ENCODE measurements around the gene CPNE6.

GRCh38 chr14:24040692-24041091, 30.7 kb upstream of the CPNE6 start:
- TF ChIP-seq, protein P1, sequence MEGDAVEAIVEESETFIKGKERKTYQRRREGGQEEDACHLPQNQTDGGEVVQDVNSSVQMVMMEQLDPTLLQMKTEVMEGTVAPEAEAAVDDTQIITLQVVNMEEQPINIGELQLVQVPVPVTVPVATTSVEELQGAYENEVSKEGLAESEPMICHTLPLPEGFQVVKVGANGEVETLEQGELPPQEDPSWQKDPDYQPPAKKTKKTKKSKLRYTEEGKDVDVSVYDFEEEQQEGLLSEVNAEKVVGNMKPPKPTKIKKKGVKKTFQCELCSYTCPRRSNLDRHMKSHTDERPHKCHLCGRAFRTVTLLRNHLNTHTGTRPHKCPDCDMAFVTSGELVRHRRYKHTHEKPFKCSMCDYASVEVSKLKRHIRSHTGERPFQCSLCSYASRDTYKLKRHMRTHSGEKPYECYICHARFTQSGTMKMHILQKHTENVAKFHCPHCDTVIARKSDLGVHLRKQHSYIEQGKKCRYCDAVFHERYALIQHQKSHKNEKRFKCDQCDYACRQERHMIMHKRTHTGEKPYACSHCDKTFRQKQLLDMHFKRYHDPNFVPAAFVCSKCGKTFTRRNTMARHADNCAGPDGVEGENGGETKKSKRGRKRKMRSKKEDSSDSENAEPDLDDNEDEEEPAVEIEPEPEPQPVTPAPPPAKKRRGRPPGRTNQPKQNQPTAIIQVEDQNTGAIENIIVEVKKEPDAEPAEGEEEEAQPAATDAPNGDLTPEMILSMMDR (IDR thresholded peaks at IDR 0.05; ENCODE audit: low read length) = no peak
- TF ChIP-seq EZH2 (optimal IDR thresholded peaks at IDR 0.05; ENCODE audit: low read depth, low read length) (no peak), EZH2phosphoT487 (IDR thresholded peaks at IDR 0.05; ENCODE audit: low read length) (no peak)
